ENCODE data around the gene PREX1. TPM values are rescaled to one million over a fixed set of nuclear protein-coding genes. Genes with fewer than 3 reads are reported as not detected.

PREX1 gene
- total and polyA plus RNA-seq, 2 donors (not counting 3 experiments of a cell fraction or from before 2014, with no cell fraction given): 51.3 to 72.9 TPM

- H3K9me1 ChIP-seq (replicated peaks; ENCODE audit: control insufficient read depth, extremely low read depth, insufficient read depth, low read length): no peaks in the 10 kb centered on the region
- CTCF ChIA-PET: no interaction called here
- no peaks in the 10 kb centered on the region for H3K9me3 ChIP-seq (replicated peaks; ENCODE audit: control insufficient read depth, insufficient read depth, low read length)
- no peak overlapping the region for H3K4me2 ChIP-seq (ENCODE audit: insufficient read depth, low read length)
- no peaks in the 10 kb centered on the region for H3K4me1 ChIP-seq (ENCODE audit: control insufficient read depth, extremely low read depth, insufficient read depth, low read length)
- no peak overlapping the region for H3K4me3 ChIP-seq (replicated peaks in 1 of 3; ENCODE audit: insufficient read depth in 1 of 3, low read depth in 1 of 3, low read length in 3 of 3)
- no TSS peak for BruUV-seq (replicated peaks)
- H3K36me3 ChIP-seq (ENCODE audit: control insufficient read depth in 2 of 2, extremely low read depth in 1 of 2, insufficient read depth in 2 of 2, low read length in 2 of 2): no peaks in the 10 kb centered on the region
- H4K20me1 ChIP-seq (replicated peaks; ENCODE audit: control insufficient read depth, extremely low read depth, insufficient read depth, low read length): no peaks in the 10 kb centered on the region
- H3K79me2 ChIP-seq (ENCODE audit: control insufficient read depth, insufficient read depth, low read length): no peaks in the 10 kb centered on the region
- POLR2A ChIA-PET: no interaction called here
- intact Hi-C loops (cut with micrococcal nuclease) (no loop called here), dilution Hi-C loops (cut with MboI; ENCODE audit: extremely low pct_ligation_motif_present, low sequenced_read_pairs) (no loop called here)
- H3K9ac ChIP-seq (replicated peaks; ENCODE audit: extremely low read depth, insufficient read depth, low read length): no peak overlapping the region
- no peak for FAIRE-seq
- no peak overlapping the region for H3K27ac ChIP-seq (ENCODE audit: insufficient read depth, low read depth, low read length)
- no peaks in the 10 kb centered on the region for H3K27me3 ChIP-seq (ENCODE audit: control insufficient read depth in 2 of 2, insufficient read depth in 2 of 2, low read length in 2 of 2)
- no peak for DNase-seq (ENCODE audit: low read depth, low spot score)
- TF ChIP-seq MYC (IDR thresholded peaks at IDR 0.05; ENCODE audit: low read depth, low read length): no peak
- H2AFZ ChIP-seq (ENCODE audit: low read depth, low read length): no peak overlapping the region
Observed at GRCh38 chr20:48600470-48600945, 227.3 kb downstream of the PREX1 start.

GRCh38 chr20:48599748-48600469, 227.9 kb downstream of the PREX1 start:
- no peak overlapping the region for H3K4me2 ChIP-seq (ENCODE audit: insufficient read depth, low read length)
- BruUV-seq (replicated peaks): no TSS peak
- ChIA-PET POLR2A (no interaction called here), CTCF (no interaction called here)
- FAIRE-seq (no peak), DNase-seq (ENCODE audit: low read depth, low spot score) (no peak)
- no peaks in the 10 kb centered on the region for H3K4me1 ChIP-seq (ENCODE audit: control insufficient read depth, extremely low read depth, insufficient read depth, low read length)
- H3K9me3 ChIP-seq (replicated peaks; ENCODE audit: control insufficient read depth, insufficient read depth, low read length): no peaks in the 10 kb centered on the region
- dilution Hi-C loops (cut with MboI; ENCODE audit: extremely low pct_ligation_motif_present, low sequenced_read_pairs) (no loop called here), intact Hi-C loops (cut with micrococcal nuclease) (no loop called here)
- H3K4me3 ChIP-seq (replicated peaks in 1 of 3; ENCODE audit: insufficient read depth in 1 of 3, low read depth in 1 of 3, low read length in 3 of 3): no peak overlapping the region
- H3K36me3 ChIP-seq (ENCODE audit: control insufficient read depth in 2 of 2, extremely low read depth in 1 of 2, insufficient read depth in 2 of 2, low read length in 2 of 2): no peaks in the 10 kb centered on the region
- TF ChIP-seq POLR2AphosphoS5 (IDR thresholded peaks at IDR 0.05; ENCODE audit: insufficient read depth, low read depth, low read length) (no peak), EZH2 (IDR thresholded peaks at IDR 0.05; ENCODE audit: borderline replicate concordance, low read depth, low read length, severe bottlenecking) (no peak), FOS (IDR thresholded peaks at IDR 0.05; ENCODE audit: borderline replicate concordance, insufficient read depth, low read length) (no peak), JUN (IDR thresholded peaks at IDR 0.05; ENCODE audit: borderline replicate concordance, insufficient read depth, insufficient read length, low read depth) (no peak), POLR2A (IDR thresholded peaks at IDR 0.05; ENCODE audit: low read depth, low read length) (no peak), MYC (IDR thresholded peaks at IDR 0.05; ENCODE audit: low read depth, low read length) (no peak), GATA2 (IDR thresholded peaks at IDR 0.05; ENCODE audit: insufficient read depth, insufficient read length, low read depth, low read length) (no peak), CTCF (IDR thresholded peaks at IDR 0.05; ENCODE audit: extremely low read depth in 1 of 2, insufficient read depth in 1 of 2, low read depth in 1 of 2, low read length in 2 of 2) (no peak), MAX (IDR thresholded peaks at IDR 0.05; ENCODE audit: insufficient read depth, insufficient read length) (no peak)
- no peak overlapping the region for H2AFZ ChIP-seq (ENCODE audit: low read depth, low read length)
- no peaks in the 10 kb centered on the region for H3K27me3 ChIP-seq (ENCODE audit: control insufficient read depth in 2 of 2, insufficient read depth in 2 of 2, low read length in 2 of 2)
- no peaks in the 10 kb centered on the region for H4K20me1 ChIP-seq (replicated peaks; ENCODE audit: control insufficient read depth, extremely low read depth, insufficient read depth, low read length)
- H3K9ac ChIP-seq (replicated peaks; ENCODE audit: extremely low read depth, insufficient read depth, low read length): no peak overlapping the region
- H3K79me2 ChIP-seq (ENCODE audit: control insufficient read depth, insufficient read depth, low read length): no peaks in the 10 kb centered on the region
- H3K9me1 ChIP-seq (replicated peaks; ENCODE audit: control insufficient read depth, extremely low read depth, insufficient read depth, low read length): no peaks in the 10 kb centered on the region
- no peak overlapping the region for H3K27ac ChIP-seq (ENCODE audit: insufficient read depth, low read depth, low read length)
